Endothelial cell of umbilical vein (primary cell): ENCODE data around the gene SLC9A9. TPM values are rescaled to one million over a fixed set of nuclear protein-coding genes. Genes with fewer than 3 reads are reported as not detected.

Experiments
- BruUV-seq: library from RNA; stranded (reverse); fragments of 400-500 nt; replicated peaks from 2 replicates; lab custom pipeline; 2021; lab: Mats Ljungman, UMichigan
- CTCF ChIA-PET: fragments of 300-600, 350-600 bp; sonication (Branson Sonifier 250); formaldehyde crosslinking; loops from one replicate; lab custom pipeline; 2021; ENCODE audit warnings: antibody characterized with exemption, inconsistent platforms; lab: Charles Lee
- POLR2A ChIA-PET: fragments of 300-600, 350-600 bp; sonication (Branson Sonifier 250); formaldehyde crosslinking; loops from one replicate; lab custom pipeline; 2021; ENCODE audit warnings: antibody characterized with exemption, inconsistent platforms; lab: Charles Lee
- DNase-seq: peaks from one replicate; pipeline ENCODE4 v3.0.0-alpha.2; 2011; ENCODE audit warnings: low read depth, low spot score
- FAIRE-seq: peaks from 2 replicates; lab custom pipeline; 2011; peaks lifted over from hg19 to GRCh38; lab: Jason Lieb, UNC
- H2AFZ ChIP-seq: 2 replicates; pipeline ENCODE4 v1.6.0; 2012; ENCODE audit warnings: low read depth, low read length, control low read depth, inconsistent platforms
- H3K27ac ChIP-seq: 2 replicates; pipeline ENCODE4 v1.5.1; 2011; ENCODE audit warnings: low read depth, mild to moderate bottlenecking, control low read depth, low read length, moderate library complexity; ENCODE audit not compliant: insufficient read depth
- H3K27me3 ChIP-seq, 2 experiments: 2 replicates each; pipeline versions ENCODE4 v1.6.0 to v1.6.1; 2011; ENCODE audit warnings: low read length in 2 of 2, mixed read lengths in 1 of 2; ENCODE audit not compliant: control insufficient read depth in 2 of 2, insufficient read depth in 2 of 2
- H3K36me3 ChIP-seq, 2 experiments: 2 replicates in 1 of 2; 3 replicates in 1 of 2; pipeline ENCODE4 v1.5.1; 2011; ENCODE audit warnings: low read length in 2 of 2, mild to moderate bottlenecking in 1 of 2, moderate library complexity in 1 of 2; ENCODE audit not compliant: control insufficient read depth in 2 of 2, insufficient read depth in 2 of 2; ENCODE audit errors: extremely low read depth in 1 of 2
- H3K4me1 ChIP-seq: 3 replicates; pipeline ENCODE4 v1.5.1; 2011; ENCODE audit warnings: mild to moderate bottlenecking, low read length; ENCODE audit not compliant: control insufficient read depth, insufficient read depth; ENCODE audit errors: extremely low read depth
- H3K4me2 ChIP-seq: 2 replicates; pipeline ENCODE4 v1.6.1; 2011; ENCODE audit warnings: low read length, control low read depth, mixed read lengths; ENCODE audit not compliant: insufficient read depth
- H3K4me3 ChIP-seq, 3 experiments: fragments of 200-600 bp in 1 of 3; sonication (generic), shearing (Covaris generic) in 1 of 3; replicated peaks in 1 of 3; 2 replicates each; pipeline ENCODE4 v1.5.1; 2011 to 2016; ENCODE audit warnings: control low read depth in 3 of 3, low read length in 3 of 3, mild to moderate bottlenecking in 2 of 3, inconsistent platforms in 1 of 3, low read depth in 1 of 3, moderate library complexity in 1 of 3; ENCODE audit not compliant: insufficient read depth in 1 of 3
- H3K79me2 ChIP-seq: 2 replicates; pipeline ENCODE4 v1.6.0; 2012; ENCODE audit warnings: low read length, inconsistent platforms; ENCODE audit not compliant: control insufficient read depth, insufficient read depth
- H3K9ac ChIP-seq: replicated peaks from 2 replicates; pipeline ENCODE3; 2011; ENCODE audit warnings: low read length, control low read depth; ENCODE audit not compliant: insufficient read depth; ENCODE audit errors: extremely low read depth
- H3K9me1 ChIP-seq: replicated peaks from 3 replicates; pipeline ENCODE4 v1.6.0; 2011; ENCODE audit warnings: mild to moderate bottlenecking, low read length; ENCODE audit not compliant: control insufficient read depth, insufficient read depth; ENCODE audit errors: extremely low read depth
- H3K9me3 ChIP-seq: replicated peaks from 2 replicates; pipeline ENCODE4 v1.5.1; 2012; ENCODE audit warnings: low read length, inconsistent platforms; ENCODE audit not compliant: control insufficient read depth, insufficient read depth
- H4K20me1 ChIP-seq: replicated peaks from 2 replicates; pipeline ENCODE3; 2011; ENCODE audit warnings: mild to moderate bottlenecking, low read length; ENCODE audit not compliant: control insufficient read depth, insufficient read depth; ENCODE audit errors: extremely low read depth
- CTCF ChIP-seq, 2 donors: IDR thresholded peaks; 1 replicate in 1 of 2; 2 replicates in 1 of 2; pipeline ENCODE4 v1.5.1; 2011; ENCODE audit warnings: low read length in 2 of 2, mild to moderate bottlenecking in 2 of 2, moderate library complexity in 2 of 2, control low read depth in 1 of 2, inconsistent platforms in 1 of 2, low read depth in 1 of 2; ENCODE audit not compliant: insufficient read depth in 1 of 2; ENCODE audit errors: extremely low read depth in 1 of 2
- EZH2 ChIP-seq: IDR thresholded peaks from 2 replicates; pipeline ENCODE4 v1.6.1; 2012; ENCODE audit warnings: borderline replicate concordance, low read depth, mild to moderate bottlenecking, moderate library complexity, low read length, inconsistent platforms; ENCODE audit not compliant: severe bottlenecking
- FOS ChIP-seq: IDR thresholded peaks from 2 replicates; pipeline ENCODE4 v1.6.1; 2011; ENCODE audit warnings: mild to moderate bottlenecking, low read length, moderate library complexity, borderline replicate concordance; ENCODE audit not compliant: insufficient read depth
- GATA2 ChIP-seq: IDR thresholded peaks from 2 replicates; pipeline ENCODE4 v1.7.0; 2011; ENCODE audit warnings: low read depth, mild to moderate bottlenecking, moderate library complexity, mixed read lengths, low read length; ENCODE audit not compliant: insufficient read length, insufficient read depth
- JUN ChIP-seq: IDR thresholded peaks from 2 replicates; pipeline ENCODE4 v1.6.1; 2011; ENCODE audit warnings: borderline replicate concordance, low read depth; ENCODE audit not compliant: insufficient read length, insufficient read depth
- MYC ChIP-seq: IDR thresholded peaks from one replicate; pipeline ENCODE4 v1.6.1; 2011; ENCODE audit warnings: mild to moderate bottlenecking, low read depth, low read length
- POLR2A ChIP-seq: IDR thresholded peaks from 2 replicates; pipeline ENCODE4 v1.6.1; 2012; ENCODE audit warnings: low read depth, mild to moderate bottlenecking, control low read depth, low read length
- POLR2AphosphoS5 ChIP-seq: IDR thresholded peaks from 2 replicates; pipeline ENCODE4 v1.6.1; 2012; ENCODE audit warnings: low read depth, mild to moderate bottlenecking, control low read depth, low read length, moderate library complexity; ENCODE audit not compliant: insufficient read depth
- dilution Hi-C: fragments of 300-500 bp; cut with MboI; formaldehyde crosslinking; loops from one replicate; pipeline ENCODE4 v1.15.0; 2019; ENCODE audit warnings: low sequenced_read_pairs; ENCODE audit not compliant: extremely low pct_ligation_motif_present
- intact Hi-C: fragments of 100-400 bp; cut with micrococcal nuclease; formaldehyde crosslinking; loops from one replicate; pipeline ENCODE4 v1.10.0; 2022
- polyA plus RNA-seq, 4 experiments: library from polyadenylated mRNA; depleted of rRNA in 3 of 4; stranded (reverse) in 3 of 4; unstranded in 1 of 4; fragments of >200 nt; gene quantifications; 2 replicates each; pipeline versions ENCODE4 v1.2.1 to v1.2.3, GENCODE V29; 2011 to 2012; ENCODE audit warnings: missing spikeins in 1 of 4
- total RNA-seq: library from RNA; stranded (reverse); gene quantifications from 2 replicates; pipeline ENCODE4 v1.2.3, GENCODE V29; 2021
- TF ChIP-seq, protein P1 (sequence below): IDR thresholded peaks from 2 replicates; pipeline ENCODE4 v1.6.1; 2011; ENCODE audit not compliant: insufficient read depth, insufficient read length

The SLC9A9 gene
- total and polyA plus RNA-seq, 2 donors (not counting 3 experiments of a cell fraction or from before 2014, with no cell fraction given) = 1.5 to 1.8 TPM

DNA sequence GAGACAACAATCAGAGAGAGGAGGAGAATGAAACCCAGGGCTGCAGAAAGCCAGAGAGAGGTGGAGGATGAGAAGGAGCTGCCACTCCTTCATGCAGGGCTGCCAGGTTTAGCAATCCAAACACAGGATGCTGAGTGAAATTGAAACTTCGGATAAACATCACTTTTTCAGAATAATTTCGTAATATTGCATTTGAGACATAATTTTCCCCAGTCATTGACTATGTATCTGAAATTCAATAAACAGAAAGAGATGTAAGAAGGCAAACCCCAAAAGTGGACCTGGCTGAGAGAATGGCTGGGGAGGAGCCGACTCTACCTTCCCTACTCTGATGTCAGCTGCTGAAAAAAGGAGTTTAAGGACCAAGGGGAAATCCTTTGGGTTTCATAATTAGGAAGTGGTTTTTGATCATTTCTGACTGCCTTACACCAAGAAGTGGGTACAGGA, 33.8 kb downstream of the SLC9A9 start:
- CTCF ChIA-PET = no interaction called here

More for the DNA sequence above, 33.8 kb downstream of the SLC9A9 start:
- intact Hi-C loops (no loop called here), dilution Hi-C loops (no loop called here)
- Histone ChIP-seq H4K20me1 (no peaks in the 10 kb centered on the region), H3K36me3 (no peaks in the 10 kb centered on the region), H3K27me3 (no peaks in the 10 kb centered on the region), H3K4me2 (no peak overlapping the region), H3K9me3 (no peaks in the 10 kb centered on the region), H3K4me1 (no peaks in the 10 kb centered on the region), H2AFZ (no peak overlapping the region), H3K27ac (no peak overlapping the region), H3K9me1 (no peaks in the 10 kb centered on the region), H3K4me3 (no peak overlapping the region), H3K9ac (no peak overlapping the region), H3K79me2 (no peaks in the 10 kb centered on the region)
- no TSS peak for BruUV-seq
- TF ChIP-seq JUN (no peak), EZH2 (no peak), POLR2AphosphoS5 (no peak), POLR2A (no peak), FOS (no peak), MYC (no peak), GATA2 (no peak), CTCF (IDR thresholded peaks at IDR 0.05; ENCODE audit: extremely low read depth in 1 of 2, insufficient read depth in 1 of 2, low read depth in 1 of 2, low read length in 2 of 2) (no peak)
- TF ChIP-seq, protein P1, sequence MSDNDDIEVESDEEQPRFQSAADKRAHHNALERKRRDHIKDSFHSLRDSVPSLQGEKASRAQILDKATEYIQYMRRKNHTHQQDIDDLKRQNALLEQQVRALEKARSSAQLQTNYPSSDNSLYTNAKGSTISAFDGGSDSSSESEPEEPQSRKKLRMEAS = no peak
- FAIRE-seq (no peak), DNase-seq (no peak)
- POLR2A ChIA-PET = no interaction called here
